Sigmoid colon (tissue), 7 donors: ENCODE measurements around the gene TKFC. TPM values are rescaled to one million over a fixed set of nuclear protein-coding genes. Genes with fewer than 3 reads are reported as not detected.

Source experiments
- DNase-seq: peaks from one replicate; pipeline ENCODE4 v3.0.0-alpha.2; 2019
- H3K27ac ChIP-seq, 4 donors: fragments of 200-600 bp; sonication (generic); one replicate each; pipeline ENCODE4 v1.5.1; 2016 to 2019; ENCODE audit warnings: mild to moderate bottlenecking in 1 of 4
- H3K27me3 ChIP-seq, 3 donors: fragments of 200-600 bp; sonication (generic); one replicate each; pipeline ENCODE4 v1.5.1; 2019; ENCODE audit warnings: mild to moderate bottlenecking in 1 of 3
- H3K36me3 ChIP-seq, 4 donors: fragments of 200-600 bp; sonication (generic); one replicate each; pipeline ENCODE4 v1.5.1; 2016 to 2019
- H3K4me1 ChIP-seq, 4 donors: fragments of 200-600 bp; sonication (generic); one replicate each; pipeline ENCODE4 v1.5.1; 2017 to 2019
- H3K4me3 ChIP-seq, 4 donors: fragments of 200-600 bp; sonication (generic); one replicate each; pipeline ENCODE4 v1.5.1; 2017 to 2019; ENCODE audit warnings: mild to moderate bottlenecking in 2 of 4, moderate library complexity in 1 of 4
- H3K9me3 ChIP-seq, 4 donors: fragments of 200-600 bp in 3 of 4; sonication (generic) in 3 of 4; one replicate each; pipeline versions ENCODE4 v1.5.1 to v1.6.1; 2013 to 2019
- EP300 ChIP-seq, 4 donors: sonication (generic); formaldehyde crosslinking; IDR thresholded peaks; one replicate each; pipeline ENCODE4 v1.6.1; 2017; ENCODE audit warnings: antibody characterized with exemption in 4 of 4
- POLR2A ChIP-seq, 2 donors: fragments of 450-650 bp; IDR thresholded peaks; one replicate each; pipeline ENCODE4 v1.6.1; 2016; ENCODE audit warnings: antibody characterized with exemption in 2 of 2, mild to moderate bottlenecking in 2 of 2, moderate library complexity in 2 of 2
- POLR2AphosphoS5 ChIP-seq, 4 donors: sonication (generic); formaldehyde crosslinking; IDR thresholded peaks; one replicate each; pipeline ENCODE4 v1.6.1; 2017; ENCODE audit warnings: antibody characterized with exemption in 4 of 4
- WGBS, 2 donors: extraction: QIAGEN DNeasy Blood & Tissue Kit; methylation state at CpG; one replicate each; pipeline ENCODE4 v1.1.7; 2013; 5-methylcytosine and 5-hydroxymethylcytosine counted together
- intact Hi-C: fragments of 100-400 bp; cut with DNase I; formaldehyde crosslinking; loops from one replicate; pipeline ENCODE4 v1.15.1; 2023
- polyA plus RNA-seq, 3 donors: library from polyadenylated mRNA; stranded (reverse); fragments of 200-250 nt; gene quantifications; one replicate each; pipeline ENCODE4 v1.2.3, GENCODE V29; 2013
- total RNA-seq, 4 donors: library from RNA; depleted of rRNA; stranded (reverse); fragments of >200 nt; gene quantifications; one replicate each; pipeline ENCODE4 v1.1.0, GENCODE V29; 2016
- TF ChIP-seq, protein P1 (sequence below), 4 experiments: fragments of 450-650 bp in 3 of 4; fragments of 200-600 bp in 1 of 4; IDR thresholded peaks; one replicate each; pipeline ENCODE4 v1.5.1; 2016 to 2019; ENCODE audit warnings: antibody characterized with exemption in 4 of 4, mild to moderate bottlenecking in 3 of 4, moderate library complexity in 2 of 4
- donor health status: healthy with polysubstance abuse.
- donor health status: Bipolar disorder and iron deficiency.
- donor health status: healthy.

TKFC gene
- total and polyA plus RNA-seq, 7 donors = 10.8 to 40.0 (median 12.0) TPM

DNA sequence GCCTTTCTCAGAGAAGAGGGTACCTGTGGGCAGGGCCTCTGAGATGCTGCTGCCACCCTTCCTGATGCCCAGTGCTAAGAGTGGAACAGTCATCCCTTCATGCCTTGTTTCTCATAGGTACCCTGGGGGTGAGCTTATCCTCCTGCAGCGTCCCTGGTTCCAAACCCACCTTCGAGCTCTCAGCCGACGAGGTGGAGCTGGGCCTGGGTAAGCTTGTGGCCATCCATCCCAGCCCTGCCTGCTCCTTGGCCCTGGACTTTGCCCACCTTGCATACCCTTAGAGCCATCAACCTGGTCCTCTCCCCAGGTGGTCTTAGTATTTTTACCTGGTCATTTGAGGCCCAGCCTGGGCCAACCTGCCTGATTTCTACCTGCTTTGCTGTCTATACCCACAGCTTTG, 8.7 kb downstream of the TKFC start:
- intact Hi-C loops = no loop called here
- Histone ChIP-seq H3K9me3 (no peaks in the 10 kb centered on the region), H3K36me3 (peaks cover 0 to 11% (median 3%) of the 10 kb centered on the region in 4 donors), H3K27ac (no peak overlapping the region), H3K4me1 (no peaks in the 10 kb centered on the region), H3K4me3 (no peak overlapping the region), H3K27me3 (no peaks in the 10 kb centered on the region)
- WGBS, 2 donors = 92 to 99% methylated on average over 4 of the region's 4 CpGs
- TF ChIP-seq POLR2AphosphoS5 (IDR thresholded peaks at IDR 0.05) (no peak), EP300 (IDR thresholded peaks at IDR 0.05) (no peak), POLR2A (IDR thresholded peaks at IDR 0.05) (no peak)
- TF ChIP-seq, protein P1, sequence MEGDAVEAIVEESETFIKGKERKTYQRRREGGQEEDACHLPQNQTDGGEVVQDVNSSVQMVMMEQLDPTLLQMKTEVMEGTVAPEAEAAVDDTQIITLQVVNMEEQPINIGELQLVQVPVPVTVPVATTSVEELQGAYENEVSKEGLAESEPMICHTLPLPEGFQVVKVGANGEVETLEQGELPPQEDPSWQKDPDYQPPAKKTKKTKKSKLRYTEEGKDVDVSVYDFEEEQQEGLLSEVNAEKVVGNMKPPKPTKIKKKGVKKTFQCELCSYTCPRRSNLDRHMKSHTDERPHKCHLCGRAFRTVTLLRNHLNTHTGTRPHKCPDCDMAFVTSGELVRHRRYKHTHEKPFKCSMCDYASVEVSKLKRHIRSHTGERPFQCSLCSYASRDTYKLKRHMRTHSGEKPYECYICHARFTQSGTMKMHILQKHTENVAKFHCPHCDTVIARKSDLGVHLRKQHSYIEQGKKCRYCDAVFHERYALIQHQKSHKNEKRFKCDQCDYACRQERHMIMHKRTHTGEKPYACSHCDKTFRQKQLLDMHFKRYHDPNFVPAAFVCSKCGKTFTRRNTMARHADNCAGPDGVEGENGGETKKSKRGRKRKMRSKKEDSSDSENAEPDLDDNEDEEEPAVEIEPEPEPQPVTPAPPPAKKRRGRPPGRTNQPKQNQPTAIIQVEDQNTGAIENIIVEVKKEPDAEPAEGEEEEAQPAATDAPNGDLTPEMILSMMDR (IDR thresholded peaks at IDR 0.05) = no peak
- no peak for DNase-seq

- 91 to 92% methylated on average over 20 of the region's 20 CpGs for WGBS, 2 donors
- TF ChIP-seq POLR2A (IDR thresholded peaks at IDR 0.05) = no peak
- TF ChIP-seq EP300 (IDR thresholded peaks at IDR 0.05) = no peak
- no peak for TF ChIP-seq POLR2AphosphoS5 (IDR thresholded peaks at IDR 0.05)
- TF ChIP-seq, protein P1 (IDR thresholded peaks at IDR 0.05) = no peak
- no peak overlapping the region for H3K27ac ChIP-seq
- intact Hi-C loops = no loop called here
- no peaks in the 10 kb centered on the region for H3K9me3 ChIP-seq
- H3K4me3 ChIP-seq = no peak overlapping the region
- H3K27me3 ChIP-seq = no peaks in the 10 kb centered on the region
- H3K36me3 ChIP-seq = peaks cover 0 to 17% (median 3%) of the 10 kb centered on the region in 4 donors
- DNase-seq = peak; percentile 42
- H3K4me1 ChIP-seq = no peaks in the 10 kb centered on the region
These were observed 9.3 kb downstream of the TKFC start for GRCh38 chr11:61342207-61342803.

GRCh38 chr11:61343792-61344745, 11.0 kb downstream of the TKFC start:
- H3K9me3 ChIP-seq = no peaks in the 10 kb centered on the region
- H3K27me3 ChIP-seq = no peaks in the 10 kb centered on the region
- H3K36me3 ChIP-seq = peaks cover 0 to 32% (median 6%) of the 10 kb centered on the region in 4 donors
- H3K4me3 ChIP-seq = no peak overlapping the region
- intact Hi-C loops = no loop called here
- WGBS, 2 donors = 94 to 96% methylated on average over 29 of the region's 29 CpGs
- H3K27ac ChIP-seq = no peak overlapping the region
- no peak for TF ChIP-seq EP300 (IDR thresholded peaks at IDR 0.05)
- DNase-seq = no peak
- no peaks in the 10 kb centered on the region for H3K4me1 ChIP-seq

GRCh38 chr11:61345170-61345610, 12.2 kb downstream of the TKFC start:
- H3K27me3 ChIP-seq = no peaks in the 10 kb centered on the region

More at GRCh38 chr11:61345170-61345610, 12.2 kb downstream of the TKFC start:
- intact Hi-C loops = no loop called here
- 82 to 83% methylated on average over 4 of the region's 4 CpGs for WGBS, 2 donors
- no peaks in the 10 kb centered on the region for H3K9me3 ChIP-seq
- H3K27ac ChIP-seq = no peak overlapping the region
- H3K36me3 ChIP-seq = peaks cover 0 to 39% (median 13%) of the 10 kb centered on the region in 4 donors
- no peaks in the 10 kb centered on the region for H3K4me1 ChIP-seq
- no peak overlapping the region for H3K4me3 ChIP-seq
- no peak for DNase-seq
- TF ChIP-seq, protein P1 (IDR thresholded peaks at IDR 0.05) = no peak
- TF ChIP-seq POLR2AphosphoS5 (IDR thresholded peaks at IDR 0.05) (no peak), POLR2A (IDR thresholded peaks at IDR 0.05) (no peak), EP300 (IDR thresholded peaks at IDR 0.05) (no peak)
